K562 (cell line): Measurements from ENCODE around the gene GARIN5B. TPM values are rescaled to one million over a fixed set of nuclear protein-coding genes. Genes with fewer than 3 reads are reported as not detected.
A peak's percentile ranks its signal among the peaks of the same experiment; 100 is the strongest.

Experiments
- ATAC-seq: fragments of 200-7000 bp; cut with Tn5 transposase; 3 replicates; pipeline ENCODE4 v1.9.1; 2020; ENCODE audit warnings: moderate library complexity
- BruUV-seq: library from RNA; stranded (reverse); fragments of 400-500 nt; replicated peaks from 2 replicates; lab custom pipeline; 2021; lab: Mats Ljungman, UMichigan
- CTCF ChIA-PET: fragments of 300-600 bp; formaldehyde crosslinking; extraction: SDS; loops from one replicate; lab custom pipeline; 2021; ENCODE audit warnings: low intra/inter-chr PET ratio; lab: Yijun Ruan, JAX
- POLR2A ChIA-PET: fragments of 300-600, 350-650 bp; sonication (Branson Sonifier 250); formaldehyde crosslinking; extraction: SDS; loops from one replicate; lab custom pipeline; 2021; ENCODE audit warnings: antibody characterized with exemption, inconsistent platforms; lab: Yijun Ruan, JAX
- DNase-seq, 4 experiments: peaks; one replicate each; pipeline versions ENCODE4 v3.0.0 to v3.0.0-alpha.2; 2011 to 2018; ENCODE audit warnings: low spot score in 3 of 4, mixed read lengths in 3 of 4; ENCODE audit errors: extremely low read depth in 1 of 4
- FAIRE-seq: peaks from 2 replicates; lab custom pipeline; 2011; peaks lifted over from hg19 to GRCh38; lab: Jason Lieb, UNC
- H2AFZ ChIP-seq: 2 replicates; pipeline ENCODE4 v1.6.0; 2011; ENCODE audit warnings: low read depth, low read length, control low read depth, inconsistent platforms
- H3K27ac ChIP-seq: fragments of 200-600 bp; 3 replicates; pipeline ENCODE4 v1.8.0; 2011; ENCODE audit warnings: low read depth, mild to moderate bottlenecking, control low read depth, inconsistent platforms, low read length, moderate library complexity, mixed read lengths; ENCODE audit errors: extremely low read depth
- H3K27me3 ChIP-seq, 2 experiments: fragments of 300-600 bp in 1 of 2; 2 replicates in 1 of 2; 3 replicates in 1 of 2; pipeline versions ENCODE4 v1.6.0 to v1.8.0; 2011; ENCODE audit warnings: inconsistent platforms in 2 of 2, low read length in 2 of 2, mild to moderate bottlenecking in 1 of 2, mixed read lengths in 1 of 2, moderate library complexity in 1 of 2; ENCODE audit not compliant: control insufficient read depth in 2 of 2, insufficient read depth in 2 of 2
- H3K36me3 ChIP-seq: fragments of 300-600 bp; 3 replicates; pipeline ENCODE4 v1.8.0; 2011; ENCODE audit warnings: mild to moderate bottlenecking, low read length, inconsistent platforms; ENCODE audit not compliant: control insufficient read depth, insufficient read depth
- H3K4me1 ChIP-seq, 2 experiments: fragments of 200-600 bp in 1 of 2; replicated peaks in 1 of 2; 2 replicates in 1 of 2; 3 replicates in 1 of 2; pipeline versions ENCODE4 v1.5.1 to v1.8.0; 2011; ENCODE audit warnings: inconsistent platforms in 2 of 2, low read length in 2 of 2, mild to moderate bottlenecking in 1 of 2, mixed read lengths in 1 of 2, moderate library complexity in 1 of 2; ENCODE audit not compliant: control insufficient read depth in 2 of 2, insufficient read depth in 2 of 2
- H3K4me2 ChIP-seq: 2 replicates; pipeline ENCODE4 v1.6.1; 2011; ENCODE audit warnings: low read length, control low read depth, inconsistent platforms, mixed read lengths; ENCODE audit not compliant: insufficient read depth
- H3K4me3 ChIP-seq: fragments of 200-600 bp; sonication (generic), shearing (Covaris generic); 2 replicates; pipeline ENCODE4 v1.5.1; 2016; ENCODE audit warnings: control low read depth, inconsistent platforms
- H3K79me2 ChIP-seq: fragments of 200-600 bp; 3 replicates; pipeline ENCODE4 v1.8.0; 2011; ENCODE audit warnings: low read length, inconsistent platforms; ENCODE audit not compliant: control insufficient read depth, insufficient read depth
- H3K9ac ChIP-seq, 2 experiments: 2 replicates each; pipeline versions ENCODE4 v1.6.0 to v1.6.1; 2011; ENCODE audit warnings: low read depth in 2 of 2, low read length in 2 of 2, control low read depth in 1 of 2, inconsistent platforms in 1 of 2, mild to moderate bottlenecking in 1 of 2, mixed read lengths in 1 of 2; ENCODE audit not compliant: insufficient read depth in 1 of 2
- H3K9me1 ChIP-seq: one replicate; pipeline ENCODE4 v1.6.0; 2011; ENCODE audit warnings: inconsistent platforms, mild to moderate bottlenecking, low read length, moderate library complexity; ENCODE audit not compliant: control insufficient read depth, insufficient read depth
- H3K9me3 ChIP-seq: replicated peaks from 2 replicates; pipeline ENCODE4 v1.5.1; 2011; ENCODE audit warnings: low read depth, low read length, inconsistent platforms; ENCODE audit not compliant: control insufficient read depth, insufficient read depth
- H4K20me1 ChIP-seq: replicated peaks from 2 replicates; pipeline ENCODE4 v1.6.1; 2011; ENCODE audit warnings: low read length, inconsistent platforms, mixed read lengths; ENCODE audit not compliant: control insufficient read depth, insufficient read depth
- ATF7 ChIP-seq: fragments of 450-650 bp; IDR thresholded peaks from 2 replicates; pipeline ENCODE4 v1.7.1; 2014; ENCODE audit warnings: mild to moderate bottlenecking, moderate library complexity
- GABPB1 ChIP-seq: sonication (generic); formaldehyde crosslinking; IDR thresholded peaks from 2 replicates; pipeline ENCODE4 v1.8.0; 2022; ENCODE audit warnings: mild to moderate bottlenecking, missing genetic modification reagents
- MCM2 ChIP-seq: fragments of 450-650 bp; IDR thresholded peaks from 2 replicates; pipeline ENCODE4 v1.6.1; 2017; ENCODE audit warnings: low read depth, mild to moderate bottlenecking
- RBM15 ChIP-seq: fragments of 200-400 bp; formaldehyde crosslinking; IDR thresholded peaks from 2 replicates; pipeline ENCODE4 v1.6.1; 2018; ENCODE audit warnings: mild to moderate bottlenecking, low read length, moderate library complexity; ENCODE audit not compliant: insufficient read depth
- RUNX1 ChIP-seq: sonication (generic); IDR thresholded peaks from 2 replicates; pipeline ENCODE4 v1.6.1; 2016; ENCODE audit warnings: antibody characterized with exemption, low read depth
- SIN3A ChIP-seq, 2 experiments: fragments of 150-350 bp in 1 of 2; IDR thresholded peaks; 2 replicates each; pipeline ENCODE4 v1.6.1; 2011 to 2016; ENCODE audit warnings: borderline replicate concordance in 2 of 2, low read depth in 2 of 2, low read length in 2 of 2, mild to moderate bottlenecking in 2 of 2, moderate library complexity in 2 of 2; ENCODE audit not compliant: control insufficient read depth in 1 of 2
- TCF7L2 ChIP-seq: fragments of 150-350 bp; IDR thresholded peaks from 2 replicates; pipeline ENCODE4 v1.6.1; 2016; ENCODE audit warnings: low read depth, mild to moderate bottlenecking, low read length, moderate library complexity
- ZFP36 ChIP-seq: fragments of 150-350 bp; IDR thresholded peaks from 2 replicates; pipeline ENCODE4 v1.6.1; 2018; ENCODE audit warnings: low read length, low read depth; ENCODE audit not compliant: partially characterized antibody
- ZFPM2 ChIP-seq: fragments of 250-450 bp; sonication (Bioruptor Pico); IDR thresholded peaks from 2 replicates; pipeline ENCODE4 v1.5.1; 2022; ENCODE audit warnings: mild to moderate bottlenecking
- ZNF224 ChIP-seq: sonication (generic); formaldehyde crosslinking; IDR thresholded peaks from 2 replicates; pipeline ENCODE4 v1.8.0; 2022; ENCODE audit warnings: mild to moderate bottlenecking, missing genetic modification reagents
- WGBS: fragments of 100-300 bp; shearing (Covaris generic); methylation state at CpG from one replicate; pipeline ENCODE4 v1.1.6; 2016; ENCODE audit warnings: low coverage, mixed read lengths; ENCODE audit not compliant: insufficient coverage; ENCODE audit errors: missing lambda C conversion rate; 5-methylcytosine and 5-hydroxymethylcytosine counted together
- in situ Hi-C: fragments of 300-500 bp; cut with MboI; formaldehyde crosslinking; loops from 4 replicates; pipeline ENCODE4 v1.15.0; 2018; ENCODE audit warnings: inconsistent platforms, mixed read lengths
- intact Hi-C: fragments of 100-400 bp; cut with micrococcal nuclease; formaldehyde crosslinking; loops from 2 replicates; pipeline ENCODE4 v1.14.2; 2022
- polyA plus RNA-seq, 8 experiments: library from polyadenylated mRNA; depleted of rRNA in 4 of 8; stranded (reverse) in 5 of 8; unstranded in 3 of 8; fragments of >200 nt; fragmentation: Nextera tagmentation in 2 of 8; fragmentation: Illumina TruSeq in 1 of 8; extraction: Ambion mirVana in 2 of 8; extraction: Trizol in 1 of 8; gene quantifications; 2 replicates each; pipeline versions ENCODE4 v1.2.1 to v1.2.3, GENCODE V29; 2011 to 2014; ENCODE audit warnings: inconsistent platforms in 1 of 8, missing spikeins in 1 of 8
- total RNA-seq, 7 experiments: library from RNA; depleted of rRNA in 6 of 7; stranded (reverse); fragments of >200 nt in 6 of 7; fragmentation: Illumina TruSeq in 2 of 7; extraction: Trizol in 2 of 7; gene quantifications; 2 replicates each; pipeline versions ENCODE4 v1.2.1 to v1.2.3, GENCODE V29; 2011 to 2021; ENCODE audit warnings: low replicate concordance in 1 of 7
- TF ChIP-seq, protein P1 (sequence below): sonication (generic); formaldehyde crosslinking; IDR thresholded peaks from 2 replicates; pipeline ENCODE4 v1.9.0; 2022; ENCODE audit warnings: mild to moderate bottlenecking, missing genetic modification reagents
- TF ChIP-seq, protein P2 (sequence below): fragments of 450-650 bp; IDR thresholded peaks from 2 replicates; pipeline ENCODE4 v1.6.1; 2018; ENCODE audit not compliant: partially characterized antibody
- TF ChIP-seq, protein P3 (sequence below): sonication (generic); formaldehyde crosslinking; IDR thresholded peaks from 2 replicates; pipeline ENCODE4 v1.8.0; 2022; ENCODE audit warnings: missing genetic modification reagents, mild to moderate bottlenecking, borderline replicate concordance

The GARIN5B gene
- total and polyA plus RNA-seq, 9 of the 15 experiments (the other 6 are each of a cell fraction or from before 2014, with no cell fraction given), result not detected

DNA sequence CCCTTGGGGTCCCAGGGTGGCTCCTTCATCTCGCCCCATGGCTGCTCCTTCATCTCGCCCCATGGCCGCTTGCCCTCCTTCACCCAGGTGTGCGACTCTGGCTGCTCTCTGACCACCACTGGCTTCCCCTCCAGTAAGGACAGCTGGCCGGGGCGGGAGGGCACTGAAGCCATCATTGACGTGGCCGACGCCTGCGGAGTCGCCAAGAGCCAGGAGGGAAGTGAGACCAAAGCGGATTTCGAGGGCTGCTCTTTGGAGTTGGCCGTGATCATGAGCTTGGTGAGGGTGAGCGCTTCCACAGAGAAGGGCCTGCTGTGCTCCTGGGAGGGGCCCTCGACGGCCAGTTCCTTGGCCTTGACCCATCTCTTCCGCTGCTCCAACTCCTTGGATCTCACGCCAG is 4.6 kb downstream of the GARIN5B start:
- no TSS peak for BruUV-seq
- Histone ChIP-seq H3K27ac (no peak overlapping the region), H3K4me1 (peaks cover 2 to 63% of the 10 kb centered on the region in 2 experiments; a peak in 4 of 5 replicates), H3K4me3 (no peak overlapping the region), H3K9me3 (no peaks in the 10 kb centered on the region), H2AFZ (no peak overlapping the region), H3K9me1 (no peaks in the 10 kb centered on the region), H3K9ac (peak overlapping the region in 1 of 2 experiments; percentile 45; a peak in 2 of 4 replicates), H3K4me2 (no peak overlapping the region), H3K36me3 (no peaks in the 10 kb centered on the region), H3K79me2 (no peaks in the 10 kb centered on the region), H4K20me1 (peaks cover 2% of the 10 kb centered on the region; the same call in 1 of the 2 replicates), H3K27me3 (peaks cover 9 to 21% of the 10 kb centered on the region in 2 experiments; a peak in 4 of 5 replicates)
- ATAC-seq, result no peak
- POLR2A ChIA-PET, result interaction anchor here (0.5 to 1.3 kb wide), 2 partner anchors 10 to 40 kb away, joined by 3 read pairs; no protein-coding TSS in a partner anchor
- no peak for DNase-seq
- in situ Hi-C loops (no loop called here), intact Hi-C loops (no loop called here)
- WGBS, result 58% methylated on average over 13 of the region's 19 CpGs
- CTCF ChIA-PET, result no interaction called here
- FAIRE-seq, result no peak
- TF ChIP-seq ATF7 (no peak), ZFPM2 (CRISPR knock-in tag) (no peak), ZFP36 (no peak), GABPB1 (CRISPR knock-in tag) (no peak), SIN3A (IDR thresholded peaks at IDR 0.05; ENCODE audit: borderline replicate concordance in 2 of 2, control insufficient read depth in 1 of 2, low read depth in 2 of 2, low read length in 2 of 2) (no peak), TCF7L2 (no peak), RUNX1 (no peak), ZNF224 (no peak), RBM15 (no peak), MCM2 (no peak)
- TF ChIP-seq, protein P1, sequence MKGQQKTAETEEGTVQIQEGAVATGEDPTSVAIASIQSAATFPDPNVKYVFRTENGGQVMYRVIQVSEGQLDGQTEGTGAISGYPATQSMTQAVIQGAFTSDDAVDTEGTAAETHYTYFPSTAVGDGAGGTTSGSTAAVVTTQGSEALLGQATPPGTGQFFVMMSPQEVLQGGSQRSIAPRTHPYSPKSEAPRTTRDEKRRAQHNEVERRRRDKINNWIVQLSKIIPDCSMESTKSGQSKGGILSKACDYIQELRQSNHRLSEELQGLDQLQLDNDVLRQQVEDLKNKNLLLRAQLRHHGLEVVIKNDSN (CRISPR knock-in tag), result no peak
- TF ChIP-seq, protein P2, sequence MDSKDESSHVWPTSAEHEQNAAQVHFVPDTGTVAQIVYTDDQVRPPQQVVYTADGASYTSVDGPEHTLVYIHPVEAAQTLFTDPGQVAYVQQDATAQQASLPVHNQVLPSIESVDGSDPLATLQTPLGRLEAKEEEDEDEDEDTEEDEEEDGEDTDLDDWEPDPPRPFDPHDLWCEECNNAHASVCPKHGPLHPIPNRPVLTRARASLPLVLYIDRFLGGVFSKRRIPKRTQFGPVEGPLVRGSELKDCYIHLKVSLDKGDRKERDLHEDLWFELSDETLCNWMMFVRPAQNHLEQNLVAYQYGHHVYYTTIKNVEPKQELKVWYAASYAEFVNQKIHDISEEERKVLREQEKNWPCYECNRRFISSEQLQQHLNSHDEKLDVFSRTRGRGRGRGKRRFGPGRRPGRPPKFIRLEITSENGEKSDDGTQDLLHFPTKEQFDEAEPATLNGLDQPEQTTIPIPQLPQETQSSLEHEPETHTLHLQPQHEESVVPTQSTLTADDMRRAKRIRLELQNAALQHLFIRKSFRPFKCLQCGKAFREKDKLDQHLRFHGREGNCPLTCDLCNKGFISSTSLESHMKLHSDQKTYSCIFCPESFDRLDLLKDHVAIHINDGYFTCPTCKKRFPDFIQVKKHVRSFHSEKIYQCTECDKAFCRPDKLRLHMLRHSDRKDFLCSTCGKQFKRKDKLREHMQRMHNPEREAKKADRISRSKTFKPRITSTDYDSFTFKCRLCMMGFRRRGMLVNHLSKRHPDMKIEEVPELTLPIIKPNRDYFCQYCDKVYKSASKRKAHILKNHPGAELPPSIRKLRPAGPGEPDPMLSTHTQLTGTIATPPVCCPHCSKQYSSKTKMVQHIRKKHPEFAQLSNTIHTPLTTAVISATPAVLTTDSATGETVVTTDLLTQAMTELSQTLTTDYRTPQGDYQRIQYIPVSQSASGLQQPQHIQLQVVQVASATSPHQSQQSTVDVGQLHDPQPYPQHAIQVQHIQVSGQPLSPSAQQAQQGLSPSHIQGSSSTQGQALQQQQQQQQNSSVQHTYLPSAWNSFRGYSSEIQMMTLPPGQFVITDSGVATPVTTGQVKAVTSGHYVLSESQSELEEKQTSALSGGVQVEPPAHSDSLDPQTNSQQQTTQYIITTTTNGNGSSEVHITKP, result no peak
- TF ChIP-seq, protein P3, sequence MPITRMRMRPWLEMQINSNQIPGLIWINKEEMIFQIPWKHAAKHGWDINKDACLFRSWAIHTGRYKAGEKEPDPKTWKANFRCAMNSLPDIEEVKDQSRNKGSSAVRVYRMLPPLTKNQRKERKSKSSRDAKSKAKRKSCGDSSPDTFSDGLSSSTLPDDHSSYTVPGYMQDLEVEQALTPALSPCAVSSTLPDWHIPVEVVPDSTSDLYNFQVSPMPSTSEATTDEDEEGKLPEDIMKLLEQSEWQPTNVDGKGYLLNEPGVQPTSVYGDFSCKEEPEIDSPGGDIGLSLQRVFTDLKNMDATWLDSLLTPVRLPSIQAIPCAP (CRISPR knock-in tag), result no peak
